ENCODE results near the gene PLEKHF1. TPM values are rescaled to one million over a fixed set of nuclear protein-coding genes. Genes with fewer than 3 reads are reported as not detected.

PLEKHF1 gene
- polyA plus RNA-seq, 10 donors = 2.7 to 4.9 (median 3.6) TPM

DNA sequence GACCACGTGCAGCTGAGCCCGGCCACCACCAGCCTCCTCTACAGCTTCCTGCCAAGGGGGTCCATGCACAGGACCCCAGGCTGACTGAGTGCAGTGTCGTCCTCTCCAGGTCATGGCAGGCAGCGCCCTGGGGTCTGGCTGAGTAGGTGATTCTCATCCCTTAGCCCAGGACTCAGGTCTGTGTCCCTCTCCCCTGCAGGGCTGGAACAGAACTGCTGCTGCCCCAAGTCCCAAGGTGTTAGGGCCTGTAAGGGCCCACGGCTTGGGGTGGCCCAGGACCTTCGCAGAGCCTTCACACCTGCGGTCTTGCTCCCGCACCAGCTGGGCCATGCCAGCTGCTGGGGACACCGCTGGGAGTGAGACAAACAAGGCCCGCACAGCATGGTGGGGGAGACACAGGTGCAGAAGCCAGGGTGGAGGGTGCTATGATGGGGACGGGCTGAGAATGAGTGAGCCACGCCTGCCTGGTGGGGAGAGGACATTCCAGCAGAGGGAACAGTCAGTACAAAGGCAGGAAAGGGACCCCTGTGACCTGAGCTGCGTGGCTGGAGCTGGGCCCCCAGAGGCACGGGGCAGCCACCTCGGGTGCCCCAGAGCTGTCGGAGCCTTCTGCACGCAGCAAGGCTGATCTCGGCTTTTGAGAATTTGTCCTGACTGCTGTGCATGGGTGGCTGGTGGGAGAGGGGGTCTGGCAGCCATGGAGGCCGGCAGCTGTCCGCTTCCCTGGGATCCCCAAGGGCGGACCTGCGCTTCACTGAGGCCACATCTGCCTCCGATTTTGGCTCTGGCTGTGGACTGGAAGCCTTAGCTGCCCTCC, 11.9 kb downstream of the PLEKHF1 start:
- DNase-seq = peak in 1 of 3 donors; percentile 62

GRCh38 chr19:29678484-29679106, 13.3 kb downstream of the PLEKHF1 start:
- peak in 2 of 3 donors; percentile 83 to 92 for DNase-seq

DNA sequence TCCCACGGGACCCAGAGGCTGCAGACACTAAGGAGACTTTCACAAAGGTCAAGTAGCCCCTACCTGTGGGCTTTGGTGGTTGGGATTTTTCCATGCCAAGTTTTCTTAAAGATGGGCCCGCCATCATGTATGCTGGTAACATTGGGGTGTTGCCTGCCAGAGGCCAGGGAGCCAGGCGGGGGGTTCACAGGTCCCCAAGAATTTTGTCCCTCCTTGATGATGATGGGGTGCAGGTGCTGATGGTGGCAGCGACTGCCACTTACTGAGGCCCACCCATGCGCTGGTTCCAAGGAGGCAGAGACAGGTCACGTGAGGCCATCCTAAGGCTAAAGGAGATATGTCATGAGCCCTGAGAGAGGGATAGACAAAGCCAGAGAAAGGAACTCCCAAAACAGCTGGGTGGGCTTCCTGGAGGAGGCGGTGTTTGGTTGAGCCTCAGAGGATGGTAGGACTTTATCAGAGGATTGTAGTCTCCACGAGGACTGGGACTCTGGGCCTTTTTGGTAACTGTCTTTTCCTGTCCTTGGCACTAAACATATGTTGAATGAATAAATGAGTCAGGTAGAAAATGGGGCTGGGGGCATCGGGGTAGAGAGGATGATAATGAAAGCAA, 14.4 kb downstream of the PLEKHF1 start:
- DNase-seq = no peak

DNA sequence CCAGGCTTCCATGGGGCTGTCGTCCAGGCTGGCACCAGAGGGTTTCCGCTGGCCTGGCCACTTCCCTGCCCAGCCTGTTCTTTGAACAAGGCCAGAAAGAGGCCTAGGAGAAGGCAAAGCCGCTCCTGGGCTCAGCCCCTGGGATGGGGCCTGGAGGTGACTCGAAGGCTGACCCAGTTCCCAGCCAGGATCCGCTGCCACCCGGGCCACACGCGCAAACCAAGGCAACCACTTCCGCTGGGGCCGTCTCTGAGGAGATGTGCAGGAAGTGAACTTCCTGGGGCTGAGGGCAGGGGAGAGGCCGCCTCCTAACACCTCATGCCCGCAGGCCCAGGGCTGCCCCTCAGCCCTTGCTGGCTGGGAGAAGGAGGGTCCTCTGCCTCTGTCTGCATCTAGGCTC, 15.2 kb downstream of the PLEKHF1 start:
- no peak for DNase-seq

DNA sequence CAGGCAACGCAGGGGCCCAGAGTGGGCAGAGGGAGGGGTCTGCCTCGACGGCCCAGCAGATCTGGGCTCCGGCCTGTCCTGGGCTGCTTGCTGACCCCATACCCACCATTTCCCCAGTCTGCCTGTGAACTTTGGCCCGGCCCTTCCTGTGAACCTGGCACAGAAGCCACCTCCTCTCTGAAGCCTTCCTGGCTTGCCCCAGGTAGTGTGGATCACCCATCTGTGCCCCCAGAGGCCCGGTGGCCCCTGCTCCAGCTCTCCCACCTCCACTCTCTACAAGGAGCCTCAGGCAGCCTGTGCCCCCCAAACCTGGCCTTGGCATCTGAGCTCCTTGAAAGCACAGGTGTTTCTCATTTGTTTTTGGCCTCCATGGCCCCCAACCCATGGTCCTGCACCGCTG, 15.7 kb downstream of the PLEKHF1 start:
- no peak for DNase-seq

- peak in 2 of 3 donors; percentile 68 to 77 for DNase-seq
Measured at GRCh38 chr19:29681422-29682235, 16.4 kb downstream of the PLEKHF1 start.

DNA sequence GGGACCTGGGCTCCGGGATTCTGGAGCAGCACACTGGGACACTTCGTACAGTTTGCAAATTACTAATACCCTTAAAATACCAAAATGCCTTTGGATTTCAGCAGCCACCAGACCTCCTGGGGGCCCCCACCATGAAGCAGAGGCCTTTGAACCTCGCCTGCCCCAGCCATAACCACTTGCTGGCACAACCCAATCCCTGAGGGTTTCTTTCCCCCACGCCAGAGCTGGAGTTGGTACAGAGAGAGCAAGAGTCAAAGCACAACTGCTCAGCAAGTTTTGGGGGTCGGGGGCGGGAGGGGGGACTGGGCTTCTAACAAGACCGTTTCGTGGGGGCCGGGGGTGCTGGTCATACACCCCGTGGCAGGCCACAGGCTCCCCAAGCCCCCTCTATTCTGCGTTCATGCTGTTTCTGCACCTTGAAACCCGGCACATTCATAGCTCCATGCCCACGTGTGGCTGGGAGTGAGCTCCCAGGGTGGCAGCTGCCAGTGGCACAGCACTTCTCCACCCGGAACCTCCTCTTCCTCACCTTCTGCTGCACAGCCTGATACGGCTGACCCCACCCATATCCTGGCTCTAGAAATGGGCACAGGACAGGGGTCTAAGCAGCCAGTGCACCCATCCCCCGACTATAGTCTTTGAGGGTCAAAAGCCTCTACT, 17.1 kb downstream of the PLEKHF1 start:
- no peak for DNase-seq

GRCh38 chr19:29683009-29683408, 17.7 kb downstream of the PLEKHF1 start:
- no peak for DNase-seq

DNA sequence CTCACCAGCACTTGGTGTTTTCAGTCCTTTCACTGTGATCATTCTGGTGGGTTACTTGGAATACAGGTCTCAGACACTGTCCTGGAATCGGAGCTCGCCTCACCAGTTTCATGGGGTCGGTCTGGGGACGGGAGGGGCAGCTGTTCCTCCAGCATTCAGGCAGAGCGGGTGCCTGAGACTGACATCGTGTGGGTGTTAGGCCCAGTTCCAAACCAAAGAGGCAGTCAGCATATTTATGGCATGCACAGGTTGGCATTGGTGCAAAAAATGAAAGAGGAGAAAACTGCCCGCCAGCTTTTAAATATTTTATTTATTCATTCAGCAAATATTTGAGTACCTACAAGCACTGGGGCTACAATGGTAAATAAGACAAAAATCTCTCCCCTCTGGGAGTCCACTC, 20.1 kb downstream of the PLEKHF1 start:
- DNase-seq = no peak

DNA sequence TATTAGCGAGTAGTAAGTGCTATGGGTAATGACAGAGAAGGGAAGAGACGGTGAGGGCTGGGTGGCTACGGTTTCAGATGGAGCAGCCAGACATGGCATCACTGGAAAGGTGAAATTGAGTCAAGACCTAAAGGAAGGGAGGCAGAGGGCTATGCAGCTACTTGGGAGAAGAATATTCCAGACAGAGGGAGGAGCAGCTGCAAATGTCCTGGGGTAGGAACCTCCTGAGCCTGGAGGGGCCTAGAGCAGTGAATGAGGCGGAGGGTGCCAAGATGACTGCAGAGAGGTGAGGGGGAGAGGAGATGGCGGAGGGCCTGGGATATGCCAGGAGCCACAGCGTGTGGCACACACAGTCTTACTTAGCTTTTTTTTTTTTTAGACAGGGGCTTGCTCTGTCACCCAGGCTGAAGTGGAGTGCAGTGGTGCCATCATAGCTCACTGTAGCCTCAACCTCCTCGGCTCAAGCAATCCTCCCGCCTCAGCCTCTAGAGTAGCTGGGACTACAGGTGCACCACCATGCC, 21.1 kb downstream of the PLEKHF1 start:
- DNase-seq = no peak

DNA sequence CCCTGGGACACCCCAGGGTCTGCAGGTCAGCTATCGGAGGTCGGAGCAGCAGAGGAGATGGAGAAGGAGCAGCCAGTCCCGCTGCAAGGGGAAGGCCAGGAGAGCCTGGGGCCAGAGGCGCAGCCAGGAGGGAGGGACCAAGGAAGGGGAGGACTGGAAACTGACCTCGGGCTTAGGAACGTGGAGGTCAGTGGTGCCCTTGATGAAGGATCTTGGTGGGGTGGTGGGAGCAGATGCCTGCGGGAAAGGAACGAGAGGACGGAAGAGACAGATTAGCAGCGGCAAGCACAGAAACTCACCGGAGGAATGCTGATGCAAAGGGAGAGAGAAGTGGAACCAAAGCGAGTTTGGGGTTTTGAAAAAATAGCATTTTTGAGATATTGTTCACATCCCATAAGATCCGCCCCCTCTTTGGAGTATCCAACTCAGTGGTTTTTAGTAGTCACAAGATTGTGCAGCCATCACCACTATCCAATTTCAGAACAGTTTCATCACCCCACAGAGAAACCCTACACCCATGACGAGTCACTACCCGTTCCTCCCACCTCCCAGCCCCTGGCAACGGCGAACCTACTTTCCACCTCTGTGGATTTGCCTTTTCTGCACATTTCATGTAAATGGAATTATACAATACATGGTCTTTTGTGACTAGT, 22.1 kb downstream of the PLEKHF1 start:
- peak in 2 of 3 donors; percentile 55 to 89 for DNase-seq

DNA sequence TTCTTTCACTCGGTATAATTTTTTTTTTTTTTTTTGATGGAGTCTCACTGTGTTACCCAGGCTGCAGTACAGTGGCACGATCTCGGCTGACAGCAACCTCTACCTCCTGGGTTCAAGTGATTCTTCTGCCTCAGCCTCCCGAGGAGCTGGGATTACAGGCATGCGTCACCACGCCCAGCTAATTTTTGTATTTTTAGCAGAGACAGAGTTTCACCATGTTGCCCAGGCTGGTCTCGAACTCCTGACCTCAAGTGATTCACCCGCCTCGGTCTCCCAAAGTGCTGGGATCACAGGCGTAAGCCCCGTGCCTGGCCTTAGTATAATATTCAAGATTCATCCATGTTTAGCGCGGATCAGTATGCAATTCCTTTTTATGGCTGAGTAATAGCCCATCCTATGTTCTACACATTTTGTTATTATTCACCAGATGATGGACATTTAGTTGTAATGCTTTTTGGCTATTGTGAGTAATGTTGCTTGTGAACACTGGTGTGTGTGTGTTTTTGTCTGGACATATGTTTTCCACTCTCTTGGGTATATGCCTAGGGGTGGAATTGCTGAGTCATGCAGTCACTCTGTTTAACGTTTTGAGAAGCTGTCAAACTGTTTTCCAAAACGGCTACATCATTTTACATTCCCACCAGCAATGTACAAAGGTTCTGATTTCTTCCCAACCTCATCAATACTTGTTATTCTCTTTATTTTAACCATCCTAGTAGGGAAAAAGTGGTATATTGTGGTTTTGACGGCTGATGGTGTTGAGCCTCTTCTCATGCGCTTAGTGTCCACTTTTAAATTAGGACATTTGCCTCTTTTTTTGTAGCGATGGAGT, 22.9 kb downstream of the PLEKHF1 start:
- DNase-seq = no peak

- DNase-seq = no peak
Measured at GRCh38 chr19:29690842-29691241, 25.6 kb downstream of the PLEKHF1 start.

DNA sequence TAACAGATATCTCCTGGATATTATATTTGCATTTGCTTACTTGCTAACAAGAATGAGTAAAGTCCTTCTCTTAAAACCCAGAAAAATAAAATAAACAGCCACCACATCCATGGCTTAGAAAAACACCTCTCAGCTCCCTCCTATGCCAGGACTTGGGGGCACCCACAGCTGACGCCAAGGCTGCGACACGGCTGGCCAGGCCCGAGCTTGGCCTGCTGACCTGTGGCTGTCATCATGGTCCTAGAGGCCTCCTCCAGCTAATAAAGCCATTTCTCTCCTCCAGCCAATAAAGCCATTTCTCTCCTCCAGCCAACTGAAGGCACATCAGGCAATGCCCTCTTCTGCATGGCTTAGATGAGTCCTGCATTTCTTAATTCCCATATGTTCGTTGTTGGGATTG, 28.9 kb downstream of the PLEKHF1 start:
- no peak for DNase-seq

DNA sequence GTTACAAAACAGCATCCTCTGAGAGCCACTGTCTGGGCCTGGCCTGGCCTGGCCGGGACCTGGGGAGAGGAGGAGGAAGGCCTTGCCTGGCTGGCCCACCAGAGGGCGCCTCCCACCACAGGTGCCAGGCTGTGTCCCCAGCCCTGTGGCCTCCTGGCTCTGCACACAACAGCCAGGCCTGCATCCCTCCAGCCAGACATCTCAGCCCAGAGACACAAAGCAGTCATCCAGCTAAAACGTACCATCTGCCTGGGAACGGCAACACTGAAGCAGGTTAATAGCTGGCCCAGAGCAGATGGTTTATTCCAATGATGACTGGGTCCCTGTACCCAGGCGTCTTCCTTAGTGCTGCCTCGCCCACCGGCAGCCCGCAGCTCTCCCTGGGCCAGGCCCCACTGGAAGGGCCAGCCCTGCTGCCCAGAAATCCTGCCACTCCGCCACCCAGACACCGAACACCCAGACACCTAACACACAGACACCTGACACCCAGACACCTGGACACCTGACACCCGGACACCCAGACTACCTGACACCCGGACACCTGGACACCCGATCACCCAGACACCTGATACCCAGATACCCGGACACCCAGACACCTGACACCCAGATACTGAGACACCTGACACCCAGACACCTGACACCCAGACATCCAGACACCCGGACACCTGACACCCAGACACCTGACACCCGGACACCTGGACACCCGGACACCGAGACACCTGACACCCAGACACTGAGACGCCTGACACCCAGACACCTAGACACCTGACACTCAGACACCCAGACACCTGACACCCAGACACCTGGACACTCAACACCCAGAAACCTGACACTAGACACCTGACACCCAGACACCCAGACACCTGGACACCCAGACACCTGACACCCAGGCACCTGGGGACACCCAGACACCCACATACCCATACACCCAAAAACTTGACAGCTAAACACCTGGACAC, 29.7 kb downstream of the PLEKHF1 start:
- DNase-seq = peak in 2 of 3 donors; percentile 68 to 75

DNA sequence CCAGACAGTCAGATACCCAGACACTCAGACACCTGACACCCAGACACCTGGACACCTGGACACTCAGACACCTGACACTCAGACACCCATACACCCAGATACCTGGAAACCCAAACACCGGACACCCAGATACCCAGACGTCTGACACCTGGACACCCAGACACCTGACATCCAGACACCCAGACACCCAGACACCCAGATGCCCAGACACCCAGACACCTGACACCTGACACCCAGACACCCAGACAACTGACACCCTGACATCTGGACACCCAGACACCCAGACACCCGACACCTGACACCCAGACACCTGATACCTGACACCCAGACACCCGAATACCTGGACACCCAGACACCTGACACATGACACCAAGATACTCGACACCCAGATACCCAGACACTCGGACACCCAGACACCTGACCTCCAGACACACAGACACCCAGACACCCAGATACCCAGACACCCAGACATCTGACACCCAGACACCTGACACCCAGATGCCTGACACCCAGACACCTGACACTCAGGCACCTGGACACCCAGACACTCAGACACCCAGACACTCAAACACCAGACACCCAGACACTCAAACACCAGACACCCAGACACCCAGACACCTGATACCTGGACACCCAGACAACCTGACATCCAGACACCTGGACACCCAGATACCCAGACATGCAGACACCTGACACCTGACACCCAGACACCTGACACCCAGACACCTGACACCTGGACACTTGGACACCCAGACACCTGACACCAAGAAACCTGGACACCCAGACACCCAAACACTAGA, 30.7 kb downstream of the PLEKHF1 start:
- no peak for DNase-seq

- no peak for DNase-seq
Measured at GRCh38 chr19:29696565-29696846, 31.2 kb downstream of the PLEKHF1 start.

Measured in muscle of back (tissue), 11 donors.